ENCODE data around the gene MVB12B. TPM values are rescaled to one million over a fixed set of nuclear protein-coding genes. Genes with fewer than 3 reads are reported as not detected.

The MVB12B gene
- total RNA-seq, 2 donors from 2014 or later = 5.9 to 8.7 TPM

DNA sequence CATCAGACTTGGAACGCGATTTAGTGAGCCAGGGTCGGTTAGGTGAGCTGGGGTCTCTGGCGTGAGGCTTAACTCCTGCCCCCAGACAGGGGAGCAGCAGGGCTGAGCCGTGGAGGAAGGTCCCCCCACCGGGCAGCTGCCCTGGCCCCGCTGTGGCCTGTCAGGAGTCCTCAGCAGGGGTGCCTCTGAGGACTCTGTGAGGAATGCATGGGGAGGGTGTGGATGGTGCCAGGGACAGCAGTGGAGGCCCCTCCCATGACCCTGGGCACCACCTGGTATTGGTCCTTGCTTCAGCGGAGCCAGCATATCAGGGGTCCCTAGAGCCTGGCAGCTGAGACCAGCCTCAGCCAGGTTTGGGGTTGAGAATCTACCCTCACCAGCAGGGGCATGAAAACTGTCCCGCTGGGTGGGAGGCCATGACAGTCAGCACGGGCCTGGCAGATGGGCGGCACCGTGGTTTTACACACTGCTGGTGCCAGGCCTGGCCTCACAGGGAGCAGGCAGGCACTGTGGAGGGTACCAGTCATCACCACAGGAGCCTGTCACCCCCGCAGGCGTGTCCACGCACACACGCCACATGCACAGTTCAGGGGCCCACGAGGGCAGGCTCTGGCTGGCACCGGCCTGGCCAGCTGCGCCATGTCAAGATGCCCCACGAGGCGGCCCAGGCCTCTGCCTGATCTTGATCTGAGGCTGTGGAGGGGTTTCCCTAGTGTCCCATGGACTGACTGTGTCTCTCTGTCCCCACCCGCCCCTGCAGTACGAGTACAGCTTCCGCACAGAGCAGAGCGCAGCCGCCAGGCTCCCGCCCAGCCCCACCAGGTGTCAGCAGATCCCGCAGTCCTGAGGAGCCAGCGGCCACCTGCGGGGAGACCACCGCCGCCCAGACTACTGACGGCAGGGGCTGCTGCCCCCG, 176.0 kb downstream of the MVB12B start:
- Histone ChIP-seq H3K36me3 (no peaks in the 10 kb centered on the region), H3K9me3 (no peaks in the 10 kb centered on the region), H3K27ac (no peak overlapping the region), H3K27me3 (no peaks in the 10 kb centered on the region), H3K4me3 (no peak overlapping the region), H3K4me1 (peaks cover 0 to 25% of the 10 kb centered on the region in 2 donors)
- DNase-seq (ENCODE audit: low spot score) = no peak
- TF ChIP-seq, protein P1, sequence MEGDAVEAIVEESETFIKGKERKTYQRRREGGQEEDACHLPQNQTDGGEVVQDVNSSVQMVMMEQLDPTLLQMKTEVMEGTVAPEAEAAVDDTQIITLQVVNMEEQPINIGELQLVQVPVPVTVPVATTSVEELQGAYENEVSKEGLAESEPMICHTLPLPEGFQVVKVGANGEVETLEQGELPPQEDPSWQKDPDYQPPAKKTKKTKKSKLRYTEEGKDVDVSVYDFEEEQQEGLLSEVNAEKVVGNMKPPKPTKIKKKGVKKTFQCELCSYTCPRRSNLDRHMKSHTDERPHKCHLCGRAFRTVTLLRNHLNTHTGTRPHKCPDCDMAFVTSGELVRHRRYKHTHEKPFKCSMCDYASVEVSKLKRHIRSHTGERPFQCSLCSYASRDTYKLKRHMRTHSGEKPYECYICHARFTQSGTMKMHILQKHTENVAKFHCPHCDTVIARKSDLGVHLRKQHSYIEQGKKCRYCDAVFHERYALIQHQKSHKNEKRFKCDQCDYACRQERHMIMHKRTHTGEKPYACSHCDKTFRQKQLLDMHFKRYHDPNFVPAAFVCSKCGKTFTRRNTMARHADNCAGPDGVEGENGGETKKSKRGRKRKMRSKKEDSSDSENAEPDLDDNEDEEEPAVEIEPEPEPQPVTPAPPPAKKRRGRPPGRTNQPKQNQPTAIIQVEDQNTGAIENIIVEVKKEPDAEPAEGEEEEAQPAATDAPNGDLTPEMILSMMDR (IDR thresholded peaks at IDR 0.05) = no peak

DNA sequence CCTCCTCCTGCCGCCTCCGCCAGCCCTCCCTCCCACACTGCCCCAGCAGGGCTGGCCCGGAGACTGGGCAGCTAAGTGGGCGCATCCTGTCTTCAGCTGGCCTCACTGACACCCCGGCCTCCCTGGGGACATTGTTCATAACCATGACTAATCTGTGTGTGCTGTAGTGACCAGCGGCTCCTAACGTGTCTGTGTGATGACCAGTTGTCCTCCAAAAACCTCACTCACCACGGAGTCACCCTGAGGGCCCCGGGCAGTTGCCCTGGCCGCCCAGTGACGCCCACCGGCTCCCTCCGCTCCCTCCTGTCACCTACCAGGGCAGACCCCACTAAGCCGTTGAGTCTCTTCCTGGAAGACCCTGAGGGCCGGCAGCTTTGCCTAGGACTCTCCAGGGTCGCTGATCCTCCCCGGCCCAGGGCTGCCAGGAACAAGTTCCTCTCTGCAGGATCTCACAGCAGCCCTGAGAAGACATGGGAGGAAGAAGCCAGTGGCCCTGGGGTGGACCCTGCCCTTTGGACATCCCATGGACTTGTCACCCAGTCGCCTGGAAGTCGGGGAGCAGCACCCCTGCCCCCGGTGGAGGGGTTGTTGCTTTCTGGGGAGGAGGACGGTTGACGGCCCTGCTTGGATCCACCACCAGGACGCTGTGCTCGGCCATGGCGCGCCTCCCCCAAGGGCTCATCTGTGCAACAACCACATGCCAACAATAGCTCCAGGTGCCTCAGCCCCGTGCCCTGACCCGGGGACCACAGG, 176.9 kb downstream of the MVB12B start:
- TF ChIP-seq, protein P1 (IDR thresholded peaks at IDR 0.05) = no peak
- no peak overlapping the region for H3K4me3 ChIP-seq
- peaks cover 0 to 25% of the 10 kb centered on the region in 2 donors for H3K4me1 ChIP-seq
- no peaks in the 10 kb centered on the region for H3K36me3 ChIP-seq
- H3K27ac ChIP-seq = no peak overlapping the region
- DNase-seq (ENCODE audit: low spot score) = no peak
- H3K9me3 ChIP-seq = no peaks in the 10 kb centered on the region
- no peaks in the 10 kb centered on the region for H3K27me3 ChIP-seq

DNA sequence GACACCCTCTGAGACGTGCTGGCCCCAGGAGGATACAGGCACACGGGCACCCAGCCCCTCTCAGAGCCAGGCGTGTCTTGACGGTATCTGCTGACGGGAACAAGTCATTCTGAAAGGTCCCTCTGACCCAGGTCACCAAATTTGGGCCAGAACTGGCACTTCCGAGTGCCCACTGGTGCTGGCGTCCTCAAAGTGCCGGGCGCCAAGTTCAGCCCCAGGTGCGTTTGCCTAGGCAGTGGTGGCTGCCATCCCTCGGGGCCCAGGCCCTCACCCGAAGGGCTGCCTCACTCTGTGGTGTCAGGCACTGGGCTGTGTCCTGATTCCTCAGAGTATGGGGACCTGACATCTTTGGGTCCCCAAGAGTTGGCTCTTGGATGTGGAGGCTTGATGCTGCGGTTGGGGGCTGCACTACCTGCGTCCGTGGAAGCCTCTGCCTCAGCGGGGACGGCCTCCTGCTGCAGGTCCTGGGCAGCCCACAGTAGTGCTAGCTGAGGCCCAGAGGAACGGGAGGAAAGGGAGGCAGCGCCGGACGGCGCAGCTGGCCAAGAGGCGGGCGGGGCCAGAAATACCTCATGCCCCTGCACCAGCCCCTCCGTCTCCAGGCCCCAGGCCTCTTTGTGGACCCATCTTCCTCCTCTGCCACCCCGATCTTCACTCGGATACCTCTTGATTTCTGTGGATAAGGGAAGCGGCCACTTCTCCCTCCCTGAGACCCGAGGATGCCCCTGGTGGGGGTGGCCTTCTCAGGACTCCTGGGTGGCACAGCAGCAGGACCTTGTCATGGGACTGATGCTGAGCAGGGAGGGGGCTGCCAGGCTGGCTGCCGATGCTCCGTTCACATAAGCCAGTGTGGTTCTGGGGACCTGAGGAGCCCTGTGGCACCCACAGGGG, 177.7 kb downstream of the MVB12B start:
- TF ChIP-seq, protein P1 (IDR thresholded peaks at IDR 0.05) = no peak
- H3K27me3 ChIP-seq = no peaks in the 10 kb centered on the region
- peaks cover 0 to 20% of the 10 kb centered on the region in 2 donors for H3K4me1 ChIP-seq
- H3K9me3 ChIP-seq = no peaks in the 10 kb centered on the region
- no peak for DNase-seq (ENCODE audit: low spot score)
- H3K27ac ChIP-seq = no peak overlapping the region
- H3K36me3 ChIP-seq = no peaks in the 10 kb centered on the region
- no peak overlapping the region for H3K4me3 ChIP-seq

DNA sequence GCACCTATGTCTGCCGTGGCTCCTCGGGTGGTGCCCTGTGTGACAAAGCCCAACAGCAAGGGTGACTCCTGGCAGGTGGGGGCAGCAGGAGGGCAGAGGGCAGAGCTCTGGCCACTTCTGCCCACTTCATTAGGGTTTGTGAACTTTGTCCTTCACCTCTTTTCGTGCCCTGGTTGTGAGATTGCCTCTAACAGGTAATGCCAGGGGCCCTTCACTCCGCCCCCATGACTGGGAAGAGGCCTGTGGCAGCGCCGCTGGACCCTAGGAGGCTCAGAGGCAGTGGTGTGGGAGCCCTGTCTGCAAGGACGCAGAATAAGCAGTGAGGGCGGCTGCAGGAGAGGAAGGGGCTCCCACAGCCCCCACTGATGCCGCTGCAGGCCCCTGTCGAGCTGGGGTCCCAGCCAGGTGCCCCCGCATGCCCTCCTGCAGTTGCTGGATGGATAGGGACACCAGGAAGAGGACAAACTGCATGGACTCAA, 178.4 kb downstream of the MVB12B start:
- Histone ChIP-seq H3K4me3 (no peak overlapping the region), H3K27me3 (no peaks in the 10 kb centered on the region), H3K36me3 (no peaks in the 10 kb centered on the region), H3K27ac (no peak overlapping the region), H3K4me1 (peaks cover 0 to 13% of the 10 kb centered on the region in 2 donors), H3K9me3 (no peaks in the 10 kb centered on the region)
- no peak for DNase-seq (ENCODE audit: low spot score)
- TF ChIP-seq, protein P1 (IDR thresholded peaks at IDR 0.05) = no peak

DNA sequence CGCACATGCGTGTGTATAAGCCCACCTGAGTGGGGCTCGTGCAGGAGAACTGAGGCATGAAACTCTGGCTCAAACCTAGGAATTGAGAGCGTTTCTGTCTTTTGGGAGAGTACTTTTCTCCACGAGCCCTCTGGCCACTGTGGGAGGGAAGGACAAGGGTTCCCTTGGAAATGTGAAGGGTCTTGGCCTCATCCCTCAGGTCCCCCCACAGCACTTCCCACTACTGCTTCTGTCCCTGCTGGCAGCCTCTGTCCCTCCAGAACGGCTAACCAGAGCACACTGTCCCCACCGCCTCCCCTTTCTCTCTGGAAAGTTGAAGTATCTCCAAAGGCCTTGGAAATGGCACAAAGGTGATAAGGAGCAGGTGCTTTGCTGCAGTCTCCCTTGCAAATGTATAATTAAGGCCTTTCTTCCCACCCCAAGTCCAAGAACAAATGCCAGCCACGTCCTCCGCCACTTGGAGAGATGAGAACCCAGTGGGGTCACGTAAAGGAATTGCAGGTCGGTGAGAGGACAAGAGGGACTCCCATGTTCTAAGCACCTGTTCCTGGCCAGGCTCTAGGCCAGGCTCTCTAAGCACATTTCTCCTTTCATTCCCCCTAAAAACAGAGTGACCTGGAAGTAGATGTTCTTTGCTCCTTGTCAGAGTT, 179.2 kb downstream of the MVB12B start:
- TF ChIP-seq, protein P1 (IDR thresholded peaks at IDR 0.05) = no peak
- Histone ChIP-seq H3K27me3 (no peaks in the 10 kb centered on the region), H3K9me3 (no peaks in the 10 kb centered on the region), H3K36me3 (no peaks in the 10 kb centered on the region), H3K4me3 (no peak overlapping the region), H3K27ac (no peak overlapping the region), H3K4me1 (peaks cover 0 to 5% of the 10 kb centered on the region in 2 donors)
- no peak for DNase-seq (ENCODE audit: low spot score)
